Upper lobe of left lung (tissue), 6 donors: ENCODE measurements around the gene DRD3. TPM values are rescaled to one million over a fixed set of nuclear protein-coding genes. Genes with fewer than 3 reads are reported as not detected.

Experiments
- ATAC-seq, 2 donors: fragments of 200-7000 bp; cut with Tn5 transposase; one replicate each; pipeline ENCODE4 v1.9.1; 2022; ENCODE audit warnings: mild to moderate bottlenecking in 2 of 2, moderate library complexity in 2 of 2; ENCODE audit not compliant: low FRiP score in 2 of 2
- DNase-seq, 2 donors: peaks; one replicate each; pipeline ENCODE4 v3.0.0-alpha.2; 2019 to 2020
- H3K27ac ChIP-seq, 4 donors: fragments of 200-600 bp; sonication (generic); one replicate each; pipeline ENCODE4 v1.5.1; 2016 to 2019
- H3K27me3 ChIP-seq, 4 donors: fragments of 200-600 bp; sonication (generic); one replicate each; pipeline ENCODE4 v1.5.1; 2017 to 2019
- H3K36me3 ChIP-seq, 4 donors: fragments of 200-600 bp; sonication (generic); one replicate each; pipeline ENCODE4 v1.5.1; 2016 to 2019
- H3K4me1 ChIP-seq, 4 donors: fragments of 200-600 bp; sonication (generic); one replicate each; pipeline ENCODE4 v1.5.1; 2018 to 2019
- H3K4me3 ChIP-seq, 4 donors: fragments of 200-600 bp; sonication (generic); one replicate each; pipeline ENCODE4 v1.5.1; 2017 to 2019; ENCODE audit warnings: mild to moderate bottlenecking in 2 of 4, moderate library complexity in 1 of 4
- H3K9me3 ChIP-seq, 4 donors: fragments of 200-600 bp; sonication (generic); one replicate each; pipeline ENCODE4 v1.5.1; 2018 to 2019
- EP300 ChIP-seq, 4 donors: sonication (generic); formaldehyde crosslinking; IDR thresholded peaks; one replicate each; pipeline ENCODE4 v1.5.1; 2017; ENCODE audit warnings: antibody characterized with exemption in 4 of 4, control low read depth in 2 of 4
- POLR2A ChIP-seq, 4 donors: fragments of 450-650 bp; IDR thresholded peaks; one replicate each; pipeline ENCODE4 v1.5.1; 2016 to 2017; ENCODE audit warnings: antibody characterized with exemption in 4 of 4, mild to moderate bottlenecking in 2 of 4
- POLR2AphosphoS5 ChIP-seq, 2 donors: sonication (generic); formaldehyde crosslinking; IDR thresholded peaks; one replicate each; pipeline ENCODE4 v1.5.1; 2017; ENCODE audit warnings: antibody characterized with exemption in 2 of 2
- WGBS, 2 donors: methylation state at CpG; one replicate each; pipeline ENCODE4 v1.1.5; 2017 to 2018; 5-methylcytosine and 5-hydroxymethylcytosine counted together
- total RNA-seq, 6 donors: library from RNA; depleted of rRNA in 4 of 6; stranded (reverse); fragments of >200 nt in 4 of 6; gene quantifications; one replicate each; pipeline versions ENCODE4 v1.1.0 to v1.2.1, GENCODE V29; 2016 to 2021
- TF ChIP-seq, protein P1 (sequence below), 6 experiments: fragments of 450-650 bp in 4 of 6; fragments of 200-600 bp in 2 of 6; sonication (generic) in 2 of 6; IDR thresholded peaks; one replicate each; pipeline ENCODE4 v1.5.1; 2016 to 2019; ENCODE audit warnings: antibody characterized with exemption in 6 of 6
- donor health status: DM: no; HTN: no; CAD: no; lungs with moderate emphysema.
- donor health status: DM: no; HTN: yes; CAD: no; lungs with severe emphysema.

DRD3 gene
- total RNA-seq, 6 donors from 2014 or later = not detected

DNA sequence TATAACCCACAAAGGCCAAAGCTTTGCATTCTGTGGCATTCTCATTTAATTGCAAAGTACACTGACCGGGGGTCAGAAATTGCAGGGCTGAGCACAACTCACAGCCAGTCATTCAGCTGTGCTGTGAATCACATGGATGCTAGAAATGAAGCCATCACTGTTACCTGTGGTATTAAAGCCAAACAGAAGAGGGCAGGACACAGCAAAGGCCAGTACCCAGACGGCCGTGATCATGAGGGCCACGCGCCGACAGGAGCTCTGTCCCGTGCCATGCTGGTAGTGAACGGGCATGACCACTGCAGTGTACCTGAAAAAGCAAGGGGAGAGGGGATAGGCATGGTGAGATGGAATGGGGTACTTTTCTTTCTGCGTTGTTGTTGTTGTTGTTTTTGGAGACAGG lies 31.6 kb downstream of the DRD3 start:
- H3K9me3 ChIP-seq = no peaks in the 10 kb centered on the region
- DNase-seq (peak in 1 of 2 donors; percentile 56), ATAC-seq (no peak)
- no peak overlapping the region for H3K27ac ChIP-seq
- no peak for TF ChIP-seq POLR2A (IDR thresholded peaks at IDR 0.05)
- TF ChIP-seq, protein P1, sequence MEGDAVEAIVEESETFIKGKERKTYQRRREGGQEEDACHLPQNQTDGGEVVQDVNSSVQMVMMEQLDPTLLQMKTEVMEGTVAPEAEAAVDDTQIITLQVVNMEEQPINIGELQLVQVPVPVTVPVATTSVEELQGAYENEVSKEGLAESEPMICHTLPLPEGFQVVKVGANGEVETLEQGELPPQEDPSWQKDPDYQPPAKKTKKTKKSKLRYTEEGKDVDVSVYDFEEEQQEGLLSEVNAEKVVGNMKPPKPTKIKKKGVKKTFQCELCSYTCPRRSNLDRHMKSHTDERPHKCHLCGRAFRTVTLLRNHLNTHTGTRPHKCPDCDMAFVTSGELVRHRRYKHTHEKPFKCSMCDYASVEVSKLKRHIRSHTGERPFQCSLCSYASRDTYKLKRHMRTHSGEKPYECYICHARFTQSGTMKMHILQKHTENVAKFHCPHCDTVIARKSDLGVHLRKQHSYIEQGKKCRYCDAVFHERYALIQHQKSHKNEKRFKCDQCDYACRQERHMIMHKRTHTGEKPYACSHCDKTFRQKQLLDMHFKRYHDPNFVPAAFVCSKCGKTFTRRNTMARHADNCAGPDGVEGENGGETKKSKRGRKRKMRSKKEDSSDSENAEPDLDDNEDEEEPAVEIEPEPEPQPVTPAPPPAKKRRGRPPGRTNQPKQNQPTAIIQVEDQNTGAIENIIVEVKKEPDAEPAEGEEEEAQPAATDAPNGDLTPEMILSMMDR (IDR thresholded peaks at IDR 0.05) = no peak
- no peaks in the 10 kb centered on the region for H3K36me3 ChIP-seq
- no peaks in the 10 kb centered on the region for H3K27me3 ChIP-seq
- peaks cover 0 to 4% (median 1%) of the 10 kb centered on the region in 4 donors for H3K4me1 ChIP-seq
- no peak overlapping the region for H3K4me3 ChIP-seq
- 95 to 97% methylated on average over 9 of the region's 9 CpGs for WGBS, 2 donors

DNA sequence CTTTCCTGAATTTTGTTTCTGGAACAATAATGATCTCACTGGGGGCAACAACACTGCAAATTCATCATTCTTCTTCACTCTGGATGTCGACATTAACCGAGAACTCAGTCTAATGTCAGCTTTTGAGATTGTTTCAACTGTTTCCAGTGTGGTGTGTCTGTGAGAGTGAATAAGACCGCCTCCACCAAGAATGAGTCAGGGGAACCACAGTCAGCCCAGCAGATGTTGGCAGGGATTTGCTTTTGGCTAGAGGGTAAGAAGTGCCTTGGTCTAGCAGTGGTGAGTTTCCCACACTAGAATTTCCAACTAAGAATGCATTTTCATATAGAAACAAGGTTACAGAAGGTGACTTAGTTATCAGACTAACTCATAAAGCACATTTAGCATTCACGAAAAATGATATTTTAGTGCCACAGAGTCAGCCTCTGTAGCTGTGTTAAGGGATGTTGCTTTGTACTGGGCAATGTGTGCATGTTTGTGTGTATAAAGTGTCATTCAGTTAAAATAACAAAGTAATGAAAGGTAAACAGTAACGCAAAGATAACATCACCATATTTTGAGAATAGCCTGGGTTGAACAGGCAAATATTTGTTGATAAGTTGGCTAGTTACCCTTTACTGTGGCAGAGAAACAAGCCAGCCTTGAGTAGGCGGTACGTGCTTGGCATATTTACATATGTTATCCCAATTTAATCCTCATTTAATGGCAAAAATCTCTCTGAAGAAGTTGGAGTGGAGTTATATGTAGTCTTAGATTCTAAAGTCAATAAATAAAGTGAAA lies 33.8 kb downstream of the DRD3 start:
- ATAC-seq (peak; percentile 54 to 86), DNase-seq (no peak)
- TF ChIP-seq, protein P1 (IDR thresholded peaks at IDR 0.05) = no peak
- TF ChIP-seq POLR2A (IDR thresholded peaks at IDR 0.05) = no peak
- TF ChIP-seq EP300 (IDR thresholded peaks at IDR 0.05) = no peak
- no peak for TF ChIP-seq POLR2AphosphoS5 (IDR thresholded peaks at IDR 0.05)
- Histone ChIP-seq H3K4me1 (no peaks in the 10 kb centered on the region), H3K36me3 (no peaks in the 10 kb centered on the region), H3K4me3 (no peak overlapping the region), H3K27me3 (no peaks in the 10 kb centered on the region), H3K9me3 (no peaks in the 10 kb centered on the region), H3K27ac (no peak overlapping the region)
- 64 to 69% methylated on average over 7 of the region's 7 CpGs for WGBS, 2 donors

DNA sequence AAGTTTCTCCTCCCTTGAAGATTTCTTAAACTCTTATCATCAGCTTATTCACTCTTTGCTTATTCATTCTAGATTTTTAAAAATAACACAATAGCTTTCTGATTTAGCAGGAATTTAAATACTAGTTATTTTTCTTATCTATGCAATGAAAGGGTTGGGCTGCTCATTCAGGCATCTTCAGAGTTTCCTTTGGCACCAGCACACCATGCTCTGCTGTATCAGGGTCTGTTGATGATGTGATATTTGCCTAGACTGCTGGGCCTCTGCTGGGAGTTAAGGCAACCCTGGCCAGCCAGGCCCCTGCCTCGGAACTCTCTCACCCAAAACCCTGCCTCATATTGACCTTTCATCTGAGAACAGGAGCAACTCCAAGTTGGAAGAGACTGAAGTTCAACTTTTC lies 35.0 kb downstream of the DRD3 start:
- TF ChIP-seq POLR2AphosphoS5 (IDR thresholded peaks at IDR 0.05) = no peak
- no peak for TF ChIP-seq EP300 (IDR thresholded peaks at IDR 0.05)
- no peak for TF ChIP-seq POLR2A (IDR thresholded peaks at IDR 0.05)
- TF ChIP-seq, protein P1 (IDR thresholded peaks at IDR 0.05) = no peak
- DNase-seq (no peak), ATAC-seq (peak in 1 of 2 donors; percentile 31)
- H3K4me3 ChIP-seq = no peak overlapping the region
- no peaks in the 10 kb centered on the region for H3K36me3 ChIP-seq
- no peak overlapping the region for H3K27ac ChIP-seq
- no peaks in the 10 kb centered on the region for H3K4me1 ChIP-seq
- 75 to 84% methylated on average over 1 of the region's 1 CpG for WGBS, 2 donors
- H3K9me3 ChIP-seq = no peaks in the 10 kb centered on the region
- no peaks in the 10 kb centered on the region for H3K27me3 ChIP-seq

DNA sequence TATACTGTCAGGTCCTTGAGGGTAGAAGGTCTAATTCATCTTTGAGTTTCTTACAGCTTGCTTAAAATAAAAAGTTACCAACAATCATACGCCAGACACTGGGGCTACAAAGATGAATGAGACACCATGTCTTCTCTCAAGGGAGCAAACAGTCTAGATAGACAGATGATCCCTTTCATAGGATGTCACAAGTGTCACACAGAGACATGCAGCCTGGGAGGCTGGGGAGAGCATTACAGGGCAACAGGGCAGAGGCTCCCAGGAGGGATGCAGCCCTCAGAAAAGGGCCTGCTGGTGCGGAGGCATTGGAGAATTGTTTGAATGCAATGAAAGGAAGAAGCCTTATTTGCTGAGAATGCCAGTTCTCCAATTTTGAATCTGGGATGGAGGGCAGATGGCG lies 39.0 kb downstream of the DRD3 start:
- 86 to 92% methylated on average over 3 of the region's 3 CpGs for WGBS, 2 donors
- Histone ChIP-seq H3K4me3 (no peak overlapping the region), H3K27me3 (no peaks in the 10 kb centered on the region), H3K9me3 (no peaks in the 10 kb centered on the region), H3K36me3 (no peaks in the 10 kb centered on the region), H3K4me1 (no peaks in the 10 kb centered on the region), H3K27ac (no peak overlapping the region)
- ATAC-seq (no peak), DNase-seq (no peak)
- TF ChIP-seq, protein P1 (IDR thresholded peaks at IDR 0.05) = no peak
- TF ChIP-seq EP300 (IDR thresholded peaks at IDR 0.05) (no peak), POLR2AphosphoS5 (IDR thresholded peaks at IDR 0.05) (no peak), POLR2A (IDR thresholded peaks at IDR 0.05) (no peak)

DNA sequence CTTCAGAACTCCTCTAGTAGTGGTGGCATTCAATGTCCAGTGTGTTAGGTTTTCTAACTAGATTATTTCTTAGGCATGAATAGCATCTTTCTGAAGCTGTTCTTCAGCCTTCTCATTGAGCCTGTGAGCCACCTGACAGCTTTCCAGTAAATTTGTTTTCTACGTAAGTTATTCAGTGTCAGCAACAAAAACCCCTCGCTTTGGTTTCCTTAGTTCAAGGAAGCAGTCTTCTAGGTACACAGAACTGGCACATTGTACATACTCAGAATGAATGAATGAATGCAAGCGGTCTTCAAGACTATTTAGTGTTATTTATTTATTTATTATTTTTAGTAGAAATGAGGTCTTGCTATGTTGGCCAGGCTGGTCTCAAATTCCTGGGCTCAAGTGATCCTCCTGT lies 44.9 kb downstream of the DRD3 start:
- no peaks in the 10 kb centered on the region for H3K4me1 ChIP-seq
- 94 to 98% methylated on average over 3 of the region's 3 CpGs for WGBS, 2 donors
- H3K27ac ChIP-seq = no peak overlapping the region
- no peaks in the 10 kb centered on the region for H3K9me3 ChIP-seq
- no peak for ATAC-seq
- H3K36me3 ChIP-seq = no peaks in the 10 kb centered on the region
- TF ChIP-seq EP300 (IDR thresholded peaks at IDR 0.05) (no peak), POLR2A (IDR thresholded peaks at IDR 0.05) (no peak), POLR2AphosphoS5 (IDR thresholded peaks at IDR 0.05) (no peak)
- TF ChIP-seq, protein P1 (IDR thresholded peaks at IDR 0.05) = no peak
- no peak for DNase-seq
- no peak overlapping the region for H3K4me3 ChIP-seq
- no peaks in the 10 kb centered on the region for H3K27me3 ChIP-seq
